Rectal smooth muscle tissue (tissue), 1 donor: ENCODE data around the gene TRIM60.
"Not testable (repeated sequence)": the region's sequence is repeated elsewhere in the genome, so short reads cannot be mapped to it uniquely, and the experiment has no call there.

ENCODE experiments used
- H3K27ac ChIP-seq: one replicate; pipeline ENCODE4 v1.7.0; 2013; ENCODE audit warnings: low read depth, low read length, inconsistent platforms
- H3K27me3 ChIP-seq: one replicate; pipeline ENCODE4 v1.7.0; 2013; ENCODE audit warnings: low read length; ENCODE audit not compliant: control insufficient read depth, insufficient read depth
- H3K36me3 ChIP-seq: one replicate; pipeline ENCODE4 v1.7.0; 2013; ENCODE audit warnings: low read length; ENCODE audit not compliant: control insufficient read depth, insufficient read depth
- H3K4me1 ChIP-seq: one replicate; pipeline ENCODE4 v1.7.0; 2013; ENCODE audit warnings: low read length; ENCODE audit not compliant: control insufficient read depth, insufficient read depth
- H3K4me3 ChIP-seq: one replicate; pipeline ENCODE4 v1.7.0; 2013; ENCODE audit warnings: low read length
- H3K9ac ChIP-seq: one replicate; pipeline ENCODE4 v1.7.0; 2013; ENCODE audit warnings: low read length

Gene TRIM60

GRCh38 chr4:165031436-165032211 lies at the start of gene TRIM60:
Gene TRIM60 (plus strand): TSS chr4:165031999. CDS start chr4:165040073, 8,074 bp downstream.
- H3K27me3 ChIP-seq = no peaks in the 10 kb centered on the region
- no peak within 1 kb of the TSS for H3K4me3 ChIP-seq
- H3K36me3 ChIP-seq = no peaks in the 10 kb centered on the region

GRCh38 chr4:164989471-164989870 lies 42.3 kb upstream of the TRIM60 start:
- no peaks in the 10 kb centered on the region for H3K27me3 ChIP-seq

More at GRCh38 chr4:165031436-165032211, at the start of gene TRIM60:
- Histone ChIP-seq H3K27ac (no peak within 1 kb of the TSS), H3K4me1 (no peaks in the 10 kb centered on the region), H3K9ac (no peak within 1 kb of the TSS)

DNA sequence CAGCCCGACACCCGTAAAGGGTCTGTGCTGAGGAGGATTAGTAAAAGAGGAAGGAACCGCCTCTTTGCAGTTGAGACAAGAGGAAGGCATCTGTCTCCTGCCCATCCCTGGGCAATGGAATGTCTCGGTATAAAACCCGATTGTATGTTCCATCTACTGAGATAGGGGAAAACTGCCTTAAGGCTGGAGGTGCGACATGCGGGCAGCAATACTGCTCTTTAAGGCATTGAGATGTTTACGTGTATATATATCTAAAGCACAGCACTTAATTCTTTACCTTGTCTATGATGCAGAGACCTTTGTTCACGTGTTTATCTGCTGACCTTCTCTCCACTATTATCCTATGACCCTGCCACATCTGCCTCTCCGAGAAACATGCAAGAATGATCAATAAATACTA lies 41.0 kb upstream of the TRIM60 start:
- not testable (repeated sequence) for H3K27ac ChIP-seq, H3K9ac ChIP-seq, H3K4me1 ChIP-seq, H3K36me3 ChIP-seq, H3K27me3 ChIP-seq, H3K4me3 ChIP-seq

More at GRCh38 chr4:164989471-164989870, 42.3 kb upstream of the TRIM60 start:
- H3K4me1 ChIP-seq = no peaks in the 10 kb centered on the region
- no peak overlapping the region for H3K4me3 ChIP-seq
- no peaks in the 10 kb centered on the region for H3K36me3 ChIP-seq
- no peak overlapping the region for H3K9ac ChIP-seq
- no peak overlapping the region for H3K27ac ChIP-seq

DNA sequence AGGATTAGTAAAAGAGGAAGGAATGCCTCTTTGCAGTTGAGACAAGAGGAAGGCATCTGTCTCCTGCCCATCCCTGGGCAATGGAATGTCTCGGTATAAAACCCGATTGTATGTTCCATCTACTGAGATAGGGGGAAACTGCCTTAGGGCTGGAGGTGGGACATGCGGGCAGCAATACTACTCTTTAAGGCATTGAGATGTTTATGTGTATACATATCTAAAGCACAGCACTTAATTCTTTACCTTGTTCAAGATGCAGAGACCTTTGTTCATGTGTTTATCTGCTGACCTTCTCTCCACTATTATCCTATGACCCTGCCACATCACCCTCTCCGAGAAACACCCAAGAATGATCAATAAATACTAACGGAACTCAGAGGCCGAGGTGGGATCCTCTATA lies 35.7 kb upstream of the TRIM60 start:
- not testable (repeated sequence) for H3K27ac ChIP-seq, H3K27me3 ChIP-seq, H3K36me3 ChIP-seq, H3K4me3 ChIP-seq, H3K4me1 ChIP-seq, H3K9ac ChIP-seq

DNA sequence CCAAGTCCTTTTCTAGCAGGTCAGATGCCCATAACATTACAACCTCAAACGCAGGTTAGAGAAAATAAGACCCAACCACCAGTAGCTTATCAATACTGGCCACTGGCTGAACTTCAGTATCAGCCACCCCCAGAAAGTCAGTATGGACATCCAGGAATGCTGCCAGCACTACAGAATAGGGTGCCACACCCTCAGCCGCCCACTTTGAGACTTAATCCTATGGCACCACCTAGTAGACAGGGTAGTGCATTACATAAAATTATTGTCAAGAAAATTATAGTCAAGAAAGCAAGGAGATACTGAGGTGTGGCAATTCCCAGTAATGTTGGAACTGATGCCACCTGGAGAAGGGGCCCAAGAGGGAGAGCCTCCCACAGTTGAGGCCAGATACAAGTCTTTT lies 34.5 kb upstream of the TRIM60 start:
- no peaks in the 10 kb centered on the region for H3K4me1 ChIP-seq
- no peak overlapping the region for H3K27ac ChIP-seq
- no peaks in the 10 kb centered on the region for H3K27me3 ChIP-seq
- no peak overlapping the region for H3K4me3 ChIP-seq
- no peak overlapping the region for H3K9ac ChIP-seq
- no peaks in the 10 kb centered on the region for H3K36me3 ChIP-seq

GRCh38 chr4:164997941-164998340 lies 33.9 kb upstream of the TRIM60 start:
- Histone ChIP-seq H3K9ac (no peak overlapping the region), H3K4me3 (no peak overlapping the region), H3K27ac (no peak overlapping the region), H3K4me1 (no peaks in the 10 kb centered on the region), H3K27me3 (no peaks in the 10 kb centered on the region), H3K36me3 (no peaks in the 10 kb centered on the region)

DNA sequence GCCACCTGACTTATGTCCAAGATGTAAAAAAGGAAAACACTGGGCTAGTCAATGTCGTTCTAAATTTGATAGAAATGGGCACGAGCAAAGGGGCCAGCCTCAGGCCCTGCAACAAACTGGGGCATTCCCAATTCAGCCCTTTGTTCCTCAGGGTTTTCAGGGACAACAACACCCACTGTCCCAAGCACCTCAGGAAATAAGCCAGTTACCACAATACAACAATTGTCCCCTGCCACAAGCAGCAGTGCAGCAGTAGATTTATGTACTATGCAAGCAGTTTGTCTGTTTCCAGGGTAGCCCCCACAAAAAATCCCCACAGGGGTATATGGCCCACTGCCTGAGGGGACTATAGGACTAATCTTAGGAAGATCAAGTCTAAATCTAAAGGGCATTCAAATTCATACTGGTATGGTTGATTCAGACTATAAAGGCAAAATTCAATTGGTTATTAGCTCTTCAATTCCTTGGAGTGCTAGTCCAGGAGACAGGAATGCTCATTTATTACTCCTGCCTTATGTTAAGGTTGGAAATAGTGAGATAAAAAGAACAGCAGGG lies 33.2 kb upstream of the TRIM60 start:
- not testable (repeated sequence) for H3K27ac ChIP-seq, H3K4me3 ChIP-seq, H3K9ac ChIP-seq, H3K27me3 ChIP-seq, H3K36me3 ChIP-seq, H3K4me1 ChIP-seq

GRCh38 chr4:165001957-165002356 lies 29.8 kb upstream of the TRIM60 start:
- H3K27ac ChIP-seq, H3K27me3 ChIP-seq, H3K36me3 ChIP-seq, H3K4me1 ChIP-seq, H3K4me3 ChIP-seq, H3K9ac ChIP-seq: not testable (repeated sequence)

DNA sequence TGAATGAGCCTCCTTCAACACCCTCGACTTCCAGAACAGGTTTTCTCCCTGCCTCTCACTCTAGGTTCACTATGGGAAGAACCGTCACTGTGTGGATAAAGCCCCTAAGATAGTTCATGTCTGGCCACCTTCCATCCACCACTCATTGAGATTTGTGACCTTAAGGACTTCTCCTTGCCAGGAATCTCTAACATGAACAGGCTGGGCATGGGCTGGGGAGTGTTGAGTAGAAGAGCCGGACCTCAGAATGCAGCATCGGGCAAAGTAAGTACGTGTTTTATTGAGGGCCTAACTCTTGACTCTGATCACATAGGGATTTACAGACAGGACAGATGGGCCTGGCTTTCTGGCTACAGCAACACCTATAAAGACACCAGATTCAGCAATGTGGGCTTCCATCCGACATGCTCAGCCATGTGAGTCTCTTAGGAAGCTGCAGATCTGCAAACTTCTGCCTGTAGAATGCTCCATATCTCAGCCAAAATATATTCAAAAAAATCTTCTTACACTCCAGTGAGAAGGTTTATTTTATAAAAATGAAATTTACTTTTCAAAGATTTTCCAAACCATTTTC lies 26.4 kb upstream of the TRIM60 start:
- Histone ChIP-seq H3K9ac (no peak overlapping the region), H3K4me1 (no peaks in the 10 kb centered on the region), H3K36me3 (no peaks in the 10 kb centered on the region), H3K27me3 (no peaks in the 10 kb centered on the region), H3K4me3 (no peak overlapping the region), H3K27ac (no peak overlapping the region)

DNA sequence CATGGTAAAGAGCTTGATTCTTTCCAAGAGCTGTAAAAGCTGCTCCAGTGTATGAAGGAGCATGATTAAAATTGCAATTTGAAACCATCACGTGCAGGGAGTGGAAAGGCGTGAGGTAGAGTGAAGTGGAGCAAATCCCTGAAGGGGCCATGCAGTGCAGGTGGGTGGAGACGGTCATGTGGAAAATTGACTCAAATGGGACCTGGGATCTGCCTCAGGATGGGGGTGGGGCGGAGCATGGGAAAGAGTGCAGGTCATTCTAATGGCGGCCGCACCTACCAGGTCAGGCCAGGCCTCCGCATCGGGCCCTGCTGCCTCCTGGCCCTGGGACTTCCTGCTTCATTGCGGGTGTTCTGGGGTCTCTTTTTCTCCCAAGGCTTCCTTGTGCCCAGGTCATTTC lies 25.3 kb upstream of the TRIM60 start:
- Histone ChIP-seq H3K4me1 (no peaks in the 10 kb centered on the region), H3K9ac (no peak overlapping the region), H3K27ac (no peak overlapping the region), H3K36me3 (no peaks in the 10 kb centered on the region), H3K27me3 (no peaks in the 10 kb centered on the region), H3K4me3 (no peak overlapping the region)

GRCh38 chr4:165006886-165007285 lies 24.9 kb upstream of the TRIM60 start:
- Histone ChIP-seq H3K36me3 (no peaks in the 10 kb centered on the region), H3K4me1 (no peaks in the 10 kb centered on the region), H3K27me3 (no peaks in the 10 kb centered on the region), H3K4me3 (no peak overlapping the region), H3K9ac (no peak overlapping the region), H3K27ac (no peak overlapping the region)

GRCh38 chr4:165009493-165010227 lies 22.1 kb upstream of the TRIM60 start:
- Histone ChIP-seq H3K36me3 (no peaks in the 10 kb centered on the region), H3K4me3 (no peak overlapping the region), H3K27me3 (no peaks in the 10 kb centered on the region), H3K9ac (no peak overlapping the region), H3K27ac (no peak overlapping the region), H3K4me1 (no peaks in the 10 kb centered on the region)
